GM19397 (cell line): ENCODE measurements around the gene NOXA1.

Source experiments
- ATAC-seq: cut with Tn5 transposase; IDR thresholded peaks from one replicate; pipeline ENCODE4 v1.9.1; 2021; ENCODE audit warnings: mild to moderate bottlenecking, moderate library complexity; ENCODE audit not compliant: unreplicated experiment

Gene NOXA1

GRCh38 chr9:137426018-137426681, 3.0 kb downstream of the NOXA1 start:
- ATAC-seq, result no peak

GRCh38 chr9:137427454-137428310, 4.5 kb downstream of the NOXA1 start:
- ATAC-seq, result no peak

GRCh38 chr9:137428311-137428630, 5.1 kb downstream of the NOXA1 start:
- ATAC-seq, result no peak

GRCh38 chr9:137428841-137429545, 5.8 kb downstream of the NOXA1 start:
- ATAC-seq, result no peak

- ATAC-seq, result no peak
Measured at GRCh38 chr9:137429546-137429890, 6.3 kb downstream of the NOXA1 start.

GRCh38 chr9:137429974-137430722, 7.0 kb downstream of the NOXA1 start:
- no peak for ATAC-seq

- no peak for ATAC-seq
Measured at GRCh38 chr9:137430723-137431415, 7.7 kb downstream of the NOXA1 start.

GRCh38 chr9:137431416-137431931, 8.3 kb downstream of the NOXA1 start:
- ATAC-seq, result no peak

GRCh38 chr9:137432687-137433348, 9.6 kb downstream of the NOXA1 start:
- ATAC-seq, result no peak

- no peak for ATAC-seq
Measured at GRCh38 chr9:137433349-137433915, 10.2 kb downstream of the NOXA1 start.

- ATAC-seq, result no peak
Measured at GRCh38 chr9:137433916-137434431, 10.8 kb downstream of the NOXA1 start.

GRCh38 chr9:137434498-137435380, 11.5 kb downstream of the NOXA1 start:
- no peak for ATAC-seq

GRCh38 chr9:137435381-137435891, 12.2 kb downstream of the NOXA1 start:
- no peak for ATAC-seq

GRCh38 chr9:137435980-137436760, 13.0 kb downstream of the NOXA1 start:
- no peak for ATAC-seq

GRCh38 chr9:137436761-137437600, 13.8 kb downstream of the NOXA1 start:
- no peak for ATAC-seq
